ENCODE measurements around the gene DCX. TPM values are rescaled to one million over a fixed set of nuclear protein-coding genes. Genes with fewer than 3 reads are reported as not detected.

The DCX gene
- not detected for total RNA-seq
- long read RNA-seq: 0 reads

DNA sequence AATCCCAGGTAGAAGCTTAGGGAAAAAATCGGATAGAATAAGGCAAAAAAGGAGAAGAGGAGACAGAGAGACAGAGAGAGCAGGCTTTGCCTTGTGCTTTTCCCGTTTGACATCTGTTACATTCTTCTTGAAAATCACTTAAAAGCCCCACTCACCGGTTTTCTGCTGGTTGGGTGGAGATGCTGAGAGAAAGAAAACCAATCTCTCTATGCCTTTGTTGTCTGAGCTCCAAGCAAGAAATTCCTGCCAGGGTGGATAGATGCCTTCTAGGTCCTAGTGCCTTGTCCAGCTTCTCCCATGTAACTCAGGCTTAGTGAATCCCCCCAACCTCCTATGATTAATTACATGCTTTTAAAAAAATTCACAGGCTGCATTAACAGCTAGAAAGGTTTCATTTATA is at the start of gene DCX:
Gene DCX (minus strand): TSS at position 210 of the 400 bp plus-strand sequence. CDS start 1,794 bp downstream, outside the sequence.
- intact Hi-C loops (cut with DNase I): no loop called here
- no peak within 1 kb of the TSS for H3K27ac ChIP-seq
- TF ChIP-seq, protein P1, sequence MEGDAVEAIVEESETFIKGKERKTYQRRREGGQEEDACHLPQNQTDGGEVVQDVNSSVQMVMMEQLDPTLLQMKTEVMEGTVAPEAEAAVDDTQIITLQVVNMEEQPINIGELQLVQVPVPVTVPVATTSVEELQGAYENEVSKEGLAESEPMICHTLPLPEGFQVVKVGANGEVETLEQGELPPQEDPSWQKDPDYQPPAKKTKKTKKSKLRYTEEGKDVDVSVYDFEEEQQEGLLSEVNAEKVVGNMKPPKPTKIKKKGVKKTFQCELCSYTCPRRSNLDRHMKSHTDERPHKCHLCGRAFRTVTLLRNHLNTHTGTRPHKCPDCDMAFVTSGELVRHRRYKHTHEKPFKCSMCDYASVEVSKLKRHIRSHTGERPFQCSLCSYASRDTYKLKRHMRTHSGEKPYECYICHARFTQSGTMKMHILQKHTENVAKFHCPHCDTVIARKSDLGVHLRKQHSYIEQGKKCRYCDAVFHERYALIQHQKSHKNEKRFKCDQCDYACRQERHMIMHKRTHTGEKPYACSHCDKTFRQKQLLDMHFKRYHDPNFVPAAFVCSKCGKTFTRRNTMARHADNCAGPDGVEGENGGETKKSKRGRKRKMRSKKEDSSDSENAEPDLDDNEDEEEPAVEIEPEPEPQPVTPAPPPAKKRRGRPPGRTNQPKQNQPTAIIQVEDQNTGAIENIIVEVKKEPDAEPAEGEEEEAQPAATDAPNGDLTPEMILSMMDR (IDR thresholded peaks at IDR 0.05): no peak
- no peaks in the 10 kb centered on the region for H3K9me3 ChIP-seq
- no peak for ATAC-seq
- no peak for DNase-seq
- H3K4me1 ChIP-seq: no peaks in the 10 kb centered on the region
- H3K36me3 ChIP-seq: no peaks in the 10 kb centered on the region
- H3K27me3 ChIP-seq: no peaks in the 10 kb centered on the region
- H3K4me3 ChIP-seq: no peak within 1 kb of the TSS

DNA sequence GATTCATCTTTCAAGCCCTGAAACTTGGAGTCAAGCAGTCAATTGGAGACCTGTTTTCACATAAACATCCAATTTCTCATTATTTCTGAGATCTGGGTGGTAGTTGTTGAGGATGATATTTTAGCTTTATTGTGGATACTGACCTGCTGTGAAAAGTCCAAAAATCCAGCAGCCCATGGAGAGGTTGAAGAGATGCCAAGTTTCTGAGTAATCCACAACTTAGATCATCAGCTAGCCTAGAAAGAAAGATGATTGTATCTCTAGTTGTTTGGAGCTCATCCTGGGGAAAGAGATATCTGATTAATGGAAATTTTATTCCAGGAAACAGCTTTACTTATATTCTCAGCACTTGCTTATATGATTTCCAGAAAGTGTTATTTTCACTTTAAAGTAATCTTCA is 48.6 kb upstream of the DCX start:
- intact Hi-C loops (cut with DNase I): no loop called here
- no peak overlapping the region for H3K4me3 ChIP-seq
- no peak for DNase-seq
- TF ChIP-seq, protein P1 (IDR thresholded peaks at IDR 0.05): no peak
- H3K36me3 ChIP-seq: no peaks in the 10 kb centered on the region
- no peak overlapping the region for H3K27ac ChIP-seq
- no peaks in the 10 kb centered on the region for H3K4me1 ChIP-seq
- no peaks in the 10 kb centered on the region for H3K27me3 ChIP-seq
- H3K9me3 ChIP-seq: no peaks in the 10 kb centered on the region
- ATAC-seq: no peak

GRCh38 chrX:111447298-111447697 is 35.3 kb upstream of the DCX start:
- H3K4me3 ChIP-seq: no peak overlapping the region
- TF ChIP-seq, protein P1 (IDR thresholded peaks at IDR 0.05): peak; percentile 7
- no peak overlapping the region for H3K27ac ChIP-seq
- no peaks in the 10 kb centered on the region for H3K27me3 ChIP-seq
- intact Hi-C loops (cut with DNase I): no loop called here
- H3K36me3 ChIP-seq: no peaks in the 10 kb centered on the region
- ATAC-seq: no peak
- no peaks in the 10 kb centered on the region for H3K9me3 ChIP-seq
- DNase-seq: no peak
- H3K4me1 ChIP-seq: no peaks in the 10 kb centered on the region

DNA sequence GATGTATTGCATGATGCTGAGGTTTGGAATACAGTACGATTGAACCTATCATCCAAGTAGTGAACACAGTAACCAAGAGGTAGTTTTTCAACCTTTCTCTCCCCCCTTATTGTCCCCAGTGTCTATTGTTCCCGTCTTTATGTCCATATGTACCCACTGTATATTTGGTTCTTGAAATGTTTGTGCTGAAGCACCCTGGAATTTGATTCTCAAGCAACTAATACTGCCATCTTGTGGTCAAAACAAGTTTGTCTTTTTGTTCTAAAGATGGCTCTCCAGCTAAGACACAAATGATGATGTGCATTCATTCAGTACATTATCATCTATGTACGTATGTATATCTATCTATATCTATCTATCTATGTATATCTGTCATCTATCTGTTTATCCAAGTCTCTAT is 33.5 kb upstream of the DCX start:
- ATAC-seq (no peak), DNase-seq (no peak)
- no peak overlapping the region for H3K27ac ChIP-seq
- H3K27me3 ChIP-seq: no peaks in the 10 kb centered on the region
- no peak overlapping the region for H3K4me3 ChIP-seq
- intact Hi-C loops (cut with DNase I): no loop called here
- no peaks in the 10 kb centered on the region for H3K4me1 ChIP-seq
- TF ChIP-seq, protein P1 (IDR thresholded peaks at IDR 0.05): peak; percentile 48
- H3K36me3 ChIP-seq: no peaks in the 10 kb centered on the region
- no peaks in the 10 kb centered on the region for H3K9me3 ChIP-seq

- DNase-seq (no peak), ATAC-seq (no peak)
- Histone ChIP-seq H3K9me3 (no peaks in the 10 kb centered on the region), H3K4me1 (no peaks in the 10 kb centered on the region), H3K27ac (no peak overlapping the region), H3K4me3 (no peak overlapping the region), H3K36me3 (no peaks in the 10 kb centered on the region), H3K27me3 (no peaks in the 10 kb centered on the region)
- intact Hi-C loops (cut with DNase I): no loop called here
- TF ChIP-seq, protein P1 (IDR thresholded peaks at IDR 0.05): no peak
Observed at GRCh38 chrX:111444881-111445280, 32.9 kb upstream of the DCX start.

DNA sequence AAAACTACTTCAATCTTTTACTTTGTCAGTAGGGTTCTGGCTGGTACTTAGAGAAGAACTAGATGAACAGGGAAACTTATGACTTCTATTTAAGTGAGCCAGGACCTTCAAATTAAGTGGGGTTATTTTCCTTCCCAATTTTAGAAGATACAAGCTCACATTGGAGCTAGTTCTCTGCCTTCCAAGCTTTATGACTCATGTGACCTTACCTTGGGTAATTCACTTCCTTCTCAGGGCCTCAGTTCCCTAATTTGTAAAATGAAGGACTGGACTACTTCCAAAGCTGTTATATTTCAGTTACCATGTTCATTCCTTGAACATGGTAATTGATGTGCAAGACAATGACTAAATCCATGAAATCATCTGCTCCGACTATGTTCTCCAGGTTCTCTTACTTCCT is 32.0 kb upstream of the DCX start:
- Histone ChIP-seq H3K4me1 (no peaks in the 10 kb centered on the region), H3K36me3 (no peaks in the 10 kb centered on the region), H3K9me3 (no peaks in the 10 kb centered on the region), H3K27ac (no peak overlapping the region), H3K4me3 (no peak overlapping the region), H3K27me3 (no peaks in the 10 kb centered on the region)
- DNase-seq (no peak), ATAC-seq (no peak)
- TF ChIP-seq, protein P1 (IDR thresholded peaks at IDR 0.05): no peak
- intact Hi-C loops (cut with DNase I): no loop called here
